T47D (cell line): ENCODE data around the gene DOCK7.
A peak's percentile ranks its signal among the peaks of the same experiment; 100 is the strongest.
"Not testable (repeated sequence)": the region's sequence is repeated elsewhere in the genome, so short reads cannot be mapped to it uniquely, and the experiment has no call there.

Source experiments
- DNase-seq, 2 experiments: peaks; one replicate each; pipeline versions ENCODE4 v3.0.0 to v3.0.0-alpha.2; 2011 to 2012; ENCODE audit warnings: low read depth in 1 of 2, low spot score in 1 of 2
- JUND ChIP-seq: IDR thresholded peaks from 2 replicates; pipeline ENCODE4 v1.6.1; 2012; ENCODE audit warnings: low read depth
- in situ Hi-C: cut with HindIII; loops from 2 replicates; pipeline ENCODE4 v1.10.0; 2016; ENCODE audit warnings: low sequenced_read_pairs, low pct_unique_long_range_greater_than_20kb

The DOCK7 gene

GRCh38 chr1:62529227-62529626 lies 159.0 kb downstream of the DOCK7 start:
- TF ChIP-seq JUND: no peak
- DNase-seq: no peak
- in situ Hi-C loops: no loop called here

GRCh38 chr1:62528015-62528414 lies 160.2 kb downstream of the DOCK7 start:
- no peak for DNase-seq
- in situ Hi-C loops: no loop called here
- no peak for TF ChIP-seq JUND

GRCh38 chr1:62527346-62527745 lies 160.8 kb downstream of the DOCK7 start:
- in situ Hi-C loops: not testable (repeated sequence)

GRCh38 chr1:62523860-62524259 lies 164.3 kb downstream of the DOCK7 start:
- TF ChIP-seq JUND: no peak

More at GRCh38 chr1:62527346-62527745, 160.8 kb downstream of the DOCK7 start:
- DNase-seq: not testable (repeated sequence)

GRCh38 chr1:62516600-62516999 lies 171.6 kb downstream of the DOCK7 start:
- no peak for TF ChIP-seq JUND
- in situ Hi-C loops: no loop called here
- DNase-seq: no peak

More at GRCh38 chr1:62523860-62524259, 164.3 kb downstream of the DOCK7 start:
- DNase-seq: no peak
- in situ Hi-C loops: no loop called here

- DNase-seq: no peak
- in situ Hi-C loops: no loop called here
- no peak for TF ChIP-seq JUND
These were observed 173.3 kb downstream of the DOCK7 start for GRCh38 chr1:62514746-62515423.

GRCh38 chr1:62513013-62513412 lies 175.2 kb downstream of the DOCK7 start:
- DNase-seq: no peak
- in situ Hi-C loops: no loop called here
- TF ChIP-seq JUND: no peak

GRCh38 chr1:62509028-62509427 lies 179.2 kb downstream of the DOCK7 start:
- in situ Hi-C loops: no loop called here
- TF ChIP-seq JUND: no peak
- DNase-seq: no peak

- TF ChIP-seq JUND: no peak
- peak; percentile 1 to 48 for DNase-seq
- in situ Hi-C loops: no loop called here
These were observed 179.9 kb downstream of the DOCK7 start for GRCh38 chr1:62508187-62508758.

- in situ Hi-C loops: no loop called here
These were observed 188.0 kb downstream of the DOCK7 start for GRCh38 chr1:62500210-62500609.

GRCh38 chr1:62494137-62494536 lies 194.0 kb downstream of the DOCK7 start:
- no peak for DNase-seq
- in situ Hi-C loops: no loop called here
- no peak for TF ChIP-seq JUND

More at GRCh38 chr1:62500210-62500609, 188.0 kb downstream of the DOCK7 start:
- TF ChIP-seq JUND: no peak
- DNase-seq: no peak

- in situ Hi-C loops: no loop called here
- TF ChIP-seq JUND: no peak
These were observed 194.5 kb downstream of the DOCK7 start for GRCh38 chr1:62493656-62494055.

GRCh38 chr1:62492521-62492920 lies 195.7 kb downstream of the DOCK7 start:
- no peak for DNase-seq
- no peak for TF ChIP-seq JUND
- in situ Hi-C loops: no loop called here

More at GRCh38 chr1:62493656-62494055, 194.5 kb downstream of the DOCK7 start:
- DNase-seq: no peak
